Trophoblast cell (in vitro differentiated cells and primary cell): ENCODE data around the gene DLG4.
"Not testable (repeated sequence)": the region's sequence is repeated elsewhere in the genome, so short reads cannot be mapped to it uniquely, and the experiment has no call there.

Experiments used
- DNase-seq, 2 donors: peaks; one replicate each; pipeline ENCODE4 v3.0.0-alpha.2; 2016
- H2AFZ ChIP-seq: 2 replicates; pipeline ENCODE4 v1.6.1; 2013; ENCODE audit warnings: low read length, moderate library complexity, mild to moderate bottlenecking; ENCODE audit not compliant: insufficient read depth, poor library complexity
- H2AK5ac ChIP-seq: 2 replicates; pipeline ENCODE4 v1.6.1; 2013; ENCODE audit warnings: mild to moderate bottlenecking, low read length
- H2BK120ac ChIP-seq: 2 replicates; pipeline ENCODE4 v1.6.1; 2013; ENCODE audit warnings: low read length, mild to moderate bottlenecking, moderate library complexity; ENCODE audit not compliant: insufficient read depth, poor library complexity
- H2BK12ac ChIP-seq: 2 replicates; pipeline ENCODE4 v1.6.1; 2013; ENCODE audit warnings: mild to moderate bottlenecking, low read length, moderate library complexity
- H2BK5ac ChIP-seq: 2 replicates; pipeline ENCODE4 v1.6.1; 2013; ENCODE audit warnings: low read length, low read depth, moderate library complexity, mild to moderate bottlenecking; ENCODE audit not compliant: poor library complexity
- H3K14ac ChIP-seq: 2 replicates; pipeline ENCODE4 v1.6.1; 2013; ENCODE audit warnings: mild to moderate bottlenecking, low read length
- H3K18ac ChIP-seq: 2 replicates; pipeline ENCODE4 v1.6.1; 2013; ENCODE audit warnings: mild to moderate bottlenecking, low read length
- H3K23ac ChIP-seq: 2 replicates; pipeline ENCODE4 v1.6.1; 2013; ENCODE audit warnings: low read length
- H3K27ac ChIP-seq: 2 replicates; pipeline ENCODE4 v1.5.1; 2013; ENCODE audit warnings: low read depth, mild to moderate bottlenecking, inconsistent platforms, low read length, moderate library complexity
- H3K27me3 ChIP-seq: 2 replicates; pipeline ENCODE4 v1.6.1; 2013; ENCODE audit warnings: inconsistent platforms, mild to moderate bottlenecking, low read length, moderate library complexity; ENCODE audit not compliant: insufficient read depth
- H3K36me3 ChIP-seq, 2 experiments: 1 replicate in 1 of 2; 2 replicates in 1 of 2; pipeline ENCODE4 v1.6.1; 2013; ENCODE audit warnings: low read length in 2 of 2, mild to moderate bottlenecking in 2 of 2, moderate library complexity in 1 of 2; ENCODE audit not compliant: insufficient read depth in 2 of 2, control insufficient read depth in 1 of 2
- H3K4ac ChIP-seq: 2 replicates; pipeline ENCODE4 v1.6.1; 2013; ENCODE audit warnings: low read depth, mild to moderate bottlenecking, low read length, moderate library complexity
- H3K4me1 ChIP-seq, 2 experiments: 1 replicate in 1 of 2; 2 replicates in 1 of 2; pipeline ENCODE4 v1.6.1; 2013; ENCODE audit warnings: low read length in 2 of 2, mild to moderate bottlenecking in 2 of 2, moderate library complexity in 1 of 2; ENCODE audit not compliant: insufficient read depth in 2 of 2, control insufficient read depth in 1 of 2
- H3K4me2 ChIP-seq: 2 replicates; pipeline ENCODE4 v1.6.1; 2013; ENCODE audit warnings: inconsistent platforms, mild to moderate bottlenecking, low read length, moderate library complexity
- H3K4me3 ChIP-seq: 2 replicates; pipeline ENCODE4 v1.5.1; 2013; ENCODE audit warnings: mild to moderate bottlenecking, low read depth, low read length, inconsistent platforms
- H3K79me1 ChIP-seq: one replicate; pipeline ENCODE4 v1.6.1; 2013; ENCODE audit warnings: low read length
- H3K79me2 ChIP-seq: 2 replicates; pipeline ENCODE4 v1.6.1; 2013; ENCODE audit warnings: low read length, mild to moderate bottlenecking; ENCODE audit not compliant: control insufficient read depth, insufficient read depth, poor library complexity
- H3K9ac ChIP-seq: 2 replicates; pipeline ENCODE4 v1.6.1; 2013; ENCODE audit warnings: mild to moderate bottlenecking, low read length
- H3K9me3 ChIP-seq: 2 replicates; pipeline ENCODE4 v1.6.1; 2013; ENCODE audit warnings: low read depth, mild to moderate bottlenecking, control low read depth, inconsistent platforms, low read length; ENCODE audit not compliant: insufficient read depth
- H4K12ac ChIP-seq: 2 replicates; pipeline ENCODE4 v1.6.1; 2013; ENCODE audit warnings: low read depth, mild to moderate bottlenecking, low read length, moderate library complexity
- H4K8ac ChIP-seq: 2 replicates; pipeline ENCODE4 v1.6.1; 2013; ENCODE audit warnings: low read depth, mild to moderate bottlenecking, low read length, moderate library complexity
- H4K91ac ChIP-seq: one replicate; pipeline ENCODE4 v1.6.1; 2013; ENCODE audit warnings: low read depth, mild to moderate bottlenecking, low read length, moderate library complexity
- WGBS: extraction: QIAGEN DNeasy Blood & Tissue Kit; methylation state at CpG from one replicate; pipeline ENCODE4 v1.1.7; 2013; ENCODE audit warnings: missing lambda C conversion rate; ENCODE audit not compliant: insufficient read length, insufficient coverage; ENCODE audit errors: extremely low coverage; 5-methylcytosine and 5-hydroxymethylcytosine counted together

Gene DLG4

GRCh38 chr17:7174603-7175326, 44.9 kb downstream of the DLG4 start:
- Histone ChIP-seq H3K79me1 (peaks cover 8% of the 10 kb centered on the region), H3K4me3 (peak overlapping the region; percentile 62), H3K27me3 (no peaks in the 10 kb centered on the region), H2AFZ (no peak overlapping the region), H3K18ac (no peak overlapping the region), H4K12ac (no peak overlapping the region), H3K36me3 (no peaks in the 10 kb centered on the region), H2AK5ac (no peak overlapping the region), H4K91ac (no peak overlapping the region), H2BK120ac (no peak overlapping the region), H3K14ac (no peak overlapping the region), H3K23ac (peak overlapping the region; percentile 87), H2BK12ac (no peak overlapping the region), H3K4me1 (peaks cover 4 to 15% of the 10 kb centered on the region in 2 experiments), H3K9ac (no peak overlapping the region), H3K79me2 (peaks cover 2% of the 10 kb centered on the region), H3K27ac (no peak overlapping the region), H2BK5ac (no peak overlapping the region), H3K9me3 (peaks cover 9% of the 10 kb centered on the region), H3K4ac (no peak overlapping the region), H4K8ac (no peak overlapping the region), H3K4me2 (peak overlapping the region; percentile 23)
- no peak for DNase-seq
- WGBS = 100% methylated on average over 7 of the region's 7 CpGs

GRCh38 chr17:7173687-7174602, 45.7 kb downstream of the DLG4 start:
- no peak overlapping the region for H2BK12ac ChIP-seq

DNA sequence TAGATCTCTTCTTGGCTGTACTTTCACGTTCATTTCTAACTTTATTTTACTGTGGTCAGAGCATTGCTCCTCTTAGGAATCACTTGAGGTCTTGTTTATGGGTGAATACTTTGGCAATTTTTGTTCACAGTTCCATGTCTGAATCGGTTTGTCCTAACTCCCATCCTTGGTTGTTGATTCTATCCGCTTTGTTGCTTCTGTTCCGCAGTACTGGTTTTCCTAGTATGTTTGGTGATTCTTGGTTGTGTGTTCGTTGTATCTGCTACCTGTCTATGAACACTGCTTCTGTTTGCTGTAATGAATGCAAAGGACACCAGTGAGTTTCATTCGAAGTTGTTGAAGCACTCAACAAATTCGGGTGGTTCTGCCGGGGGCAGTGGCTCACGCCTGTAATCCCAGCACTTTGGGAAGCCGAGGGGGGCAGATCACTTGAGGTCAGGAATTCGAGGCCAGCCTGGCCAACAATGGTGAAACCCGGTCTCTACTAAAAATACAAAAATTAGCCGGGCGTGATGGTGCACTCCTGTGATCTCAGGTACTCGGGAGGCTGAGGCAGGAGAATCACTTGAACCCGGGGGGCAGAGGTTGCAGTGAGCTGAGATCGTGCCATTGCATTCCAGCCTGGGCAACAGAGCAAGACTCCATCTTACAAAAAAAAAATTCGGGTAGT, 47.0 kb downstream of the DLG4 start:
- H3K4me1 ChIP-seq, H4K12ac ChIP-seq, H4K91ac ChIP-seq, H3K27me3 ChIP-seq, H3K36me3 ChIP-seq, H2BK5ac ChIP-seq, H3K27ac ChIP-seq, H4K8ac ChIP-seq, H3K18ac ChIP-seq, H3K4me3 ChIP-seq, H3K4ac ChIP-seq, H3K23ac ChIP-seq, H3K14ac ChIP-seq, H3K9ac ChIP-seq, H2BK12ac ChIP-seq, H3K79me2 ChIP-seq, H3K79me1 ChIP-seq, DNase-seq, H2AK5ac ChIP-seq, H3K4me2 ChIP-seq, H2AFZ ChIP-seq, H2BK120ac ChIP-seq: not testable (repeated sequence)
- peaks cover 11% of the 10 kb centered on the region for H3K9me3 ChIP-seq
- WGBS = no CpG with 5 or more reads among the region's 18 CpGs

More at GRCh38 chr17:7173687-7174602, 45.7 kb downstream of the DLG4 start:
- Histone ChIP-seq H3K9me3 (peaks cover 13% of the 10 kb centered on the region), H2AFZ (no peak overlapping the region), H3K79me1 (peaks cover 8% of the 10 kb centered on the region), H3K4me2 (peak overlapping the region; percentile 23), H3K23ac (no peak overlapping the region), H3K4ac (no peak overlapping the region), H4K8ac (no peak overlapping the region), H3K36me3 (no peaks in the 10 kb centered on the region), H3K79me2 (peaks cover 2% of the 10 kb centered on the region), H3K9ac (no peak overlapping the region), H3K27me3 (no peaks in the 10 kb centered on the region), H3K18ac (no peak overlapping the region), H3K4me1 (peaks cover 4 to 15% of the 10 kb centered on the region in 2 experiments), H3K4me3 (peak overlapping the region; percentile 6), H4K12ac (no peak overlapping the region), H4K91ac (no peak overlapping the region), H2BK5ac (no peak overlapping the region), H2AK5ac (no peak overlapping the region), H3K27ac (no peak overlapping the region), H2BK120ac (no peak overlapping the region), H3K14ac (no peak overlapping the region)
- DNase-seq = peak; percentile 9 to 16
- no CpG with 5 or more reads among the region's 69 CpGs for WGBS

DNA sequence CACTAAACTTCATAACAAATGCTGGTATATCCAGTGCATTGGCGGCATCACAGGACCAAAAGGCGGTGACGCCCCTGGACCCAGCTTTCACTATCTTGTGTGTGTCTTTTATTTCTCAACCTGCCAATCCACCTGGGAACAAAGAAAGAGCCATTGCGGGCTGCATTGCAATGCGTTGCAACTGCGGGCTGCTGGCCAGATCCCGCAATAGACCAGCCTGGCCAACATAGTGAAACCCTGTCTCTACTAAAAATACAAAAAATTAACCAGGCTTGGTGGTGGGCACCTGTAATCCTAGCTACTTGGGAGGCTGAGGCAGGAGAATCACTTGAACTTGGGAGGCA, 50.1 kb downstream of the DLG4 start:
- not testable (repeated sequence) for H4K12ac ChIP-seq, H3K4me1 ChIP-seq, DNase-seq, H3K14ac ChIP-seq, H2BK120ac ChIP-seq, H3K36me3 ChIP-seq, H3K23ac ChIP-seq, H3K79me1 ChIP-seq, H4K8ac ChIP-seq, H3K79me2 ChIP-seq, H2BK12ac ChIP-seq, H3K4me3 ChIP-seq, H3K4me2 ChIP-seq, H3K9ac ChIP-seq, H3K27ac ChIP-seq, H2AFZ ChIP-seq, H3K4ac ChIP-seq, H2AK5ac ChIP-seq, H4K91ac ChIP-seq, H3K18ac ChIP-seq, H3K27me3 ChIP-seq, H3K9me3 ChIP-seq, H2BK5ac ChIP-seq
- WGBS = no CpG with 5 or more reads among the region's 7 CpGs
